Neural cell (in vitro differentiated cells): ENCODE measurements around the gene PABPC1L. TPM values are rescaled to one million over a fixed set of nuclear protein-coding genes. Genes with fewer than 3 reads are reported as not detected.
A peak's percentile ranks its signal among the peaks of the same experiment; 100 is the strongest.

Experiments used
- H2AFZ ChIP-seq: fragments of 200-600, 300-800 bp; sonication (generic), shearing (Covaris generic); 2 replicates; pipeline ENCODE4 v1.6.0; 2014; ENCODE audit warnings: low read depth, mild to moderate bottlenecking, antibody characterized with exemption, low read length, moderate library complexity
- H3F3A ChIP-seq: fragments of 200-600 bp; shearing (Covaris generic); 2 replicates; pipeline ENCODE4 v1.6.1; 2016; ENCODE audit warnings: mild to moderate bottlenecking, moderate library complexity, mixed read lengths, antibody characterized with exemption, low read length; ENCODE audit not compliant: insufficient read depth, poor library complexity, severe bottlenecking
- H3K27ac ChIP-seq: fragments of 200-600, 300-800 bp; sonication (generic), shearing (Covaris generic); 2 replicates; pipeline ENCODE4 v1.5.1; 2014; ENCODE audit warnings: mild to moderate bottlenecking, low read length, moderate library complexity
- H3K27me3 ChIP-seq: fragments of 300-800, 200-600 bp; sonication (generic), shearing (Covaris generic); 2 replicates; pipeline ENCODE4 v1.6.0; 2014; ENCODE audit warnings: mild to moderate bottlenecking, low read depth, low read length, moderate library complexity; ENCODE audit not compliant: insufficient read depth
- H3K36me3 ChIP-seq: fragments of 300-800, 200-600 bp; sonication (generic), shearing (Covaris generic); 2 replicates; pipeline ENCODE4 v1.5.1; 2014; ENCODE audit warnings: mild to moderate bottlenecking, antibody characterized with exemption, low read length, moderate library complexity; ENCODE audit not compliant: insufficient read depth
- H3K4me2 ChIP-seq: fragments of 300-800, 200-600 bp; sonication (generic), shearing (Covaris generic); 2 replicates; pipeline ENCODE4 v1.6.0; 2014; ENCODE audit warnings: mild to moderate bottlenecking, low read length
- H3K4me3 ChIP-seq: fragments of 300-800, 200-600 bp; sonication (generic), shearing (Covaris generic); 2 replicates; pipeline ENCODE4 v1.5.1; 2014; ENCODE audit warnings: mild to moderate bottlenecking, low read length, moderate library complexity
- H3K79me2 ChIP-seq: fragments of 200-600 bp; shearing (Covaris generic); replicated peaks from 2 replicates; pipeline ENCODE4 v1.6.0; 2014; ENCODE audit warnings: mild to moderate bottlenecking, low read length, moderate library complexity; ENCODE audit not compliant: insufficient read depth
- H3K9ac ChIP-seq: fragments of 300-800, 200-600 bp; sonication (generic), shearing (Covaris generic); 2 replicates; pipeline ENCODE4 v1.6.1; 2016; ENCODE audit warnings: mild to moderate bottlenecking, low read length, mixed read lengths
- H3K9me2 ChIP-seq: fragments of 200-600 bp; shearing (Covaris generic); 2 replicates; pipeline ENCODE4 v1.6.1; 2016; ENCODE audit warnings: mild to moderate bottlenecking, low read length, mixed read lengths; ENCODE audit not compliant: insufficient read depth
- H3K9me3 ChIP-seq: fragments of 200-600, 300-800 bp; sonication (generic), shearing (Covaris generic); 2 replicates; pipeline ENCODE4 v1.6.1; 2016; ENCODE audit warnings: mild to moderate bottlenecking, mixed run types, low read length, moderate library complexity, mixed read lengths
- H4K20me1 ChIP-seq: fragments of 200-600 bp; shearing (Covaris generic); 2 replicates; pipeline ENCODE4 v1.6.1; 2016; ENCODE audit warnings: mild to moderate bottlenecking, mixed run types; ENCODE audit not compliant: insufficient read depth
- EP300 ChIP-seq: fragments of 450-650 bp; conservative IDR thresholded peaks from 2 replicates; pipeline ENCODE4 v1.6.1; 2014; ENCODE audit warnings: antibody characterized with exemption, mild to moderate bottlenecking, moderate library complexity; ENCODE audit not compliant: poor library complexity, severe bottlenecking
- EZH2 ChIP-seq: fragments of 200-600, 300-800 bp; shearing (Covaris generic), sonication (generic); IDR thresholded peaks from 2 replicates; pipeline ENCODE4 v1.6.1; 2014; ENCODE audit warnings: antibody characterized with exemption, low read length, borderline replicate concordance, mild to moderate bottlenecking; ENCODE audit not compliant: insufficient read depth, poor library complexity, severe bottlenecking
- MXI1 ChIP-seq: fragments of 450-650 bp; conservative IDR thresholded peaks from 2 replicates; pipeline ENCODE4 v1.6.1; 2014; ENCODE audit warnings: antibody characterized with exemption, mild to moderate bottlenecking; ENCODE audit not compliant: poor library complexity, severe bottlenecking
- POLR2AphosphoS5 ChIP-seq: IDR thresholded peaks from 2 replicates; pipeline ENCODE4 v1.6.1; 2012
- RAD21 ChIP-seq: fragments of 450-650 bp; conservative IDR thresholded peaks from 2 replicates; pipeline ENCODE4 v1.6.1; 2014; ENCODE audit warnings: antibody characterized with exemption, mild to moderate bottlenecking, moderate library complexity
- SMC3 ChIP-seq: fragments of 450-650 bp; conservative IDR thresholded peaks from 2 replicates; pipeline ENCODE4 v1.6.1; 2014; ENCODE audit warnings: antibody characterized with exemption, mild to moderate bottlenecking, moderate library complexity; ENCODE audit not compliant: poor library complexity
- TAF1 ChIP-seq: IDR thresholded peaks from 2 replicates; pipeline ENCODE4 v1.6.1; 2012; ENCODE audit warnings: low read depth
- polyA plus RNA-seq: library from polyadenylated mRNA; depleted of rRNA; stranded (reverse); fragments of >200 nt; gene quantifications from 2 replicates; pipeline ENCODE4 v1.2.3, GENCODE V29; 2014
- TF ChIP-seq, protein P1 (sequence below): IDR thresholded peaks from 2 replicates; pipeline ENCODE4 v1.6.1; 2012; ENCODE audit warnings: borderline replicate concordance
- TF ChIP-seq, protein P2 (sequence below): fragments of 450-650 bp; IDR thresholded peaks from 2 replicates; pipeline ENCODE4 v1.5.1; 2014; ENCODE audit warnings: antibody characterized with exemption, mild to moderate bottlenecking, moderate library complexity; ENCODE audit not compliant: poor library complexity, severe bottlenecking

PABPC1L gene
- polyA plus RNA-seq, 1 donor from 2014 or later, result 3.6 TPM

GRCh38 chr20:44885392-44886265, 24.2 kb upstream of the PABPC1L start, which contains the start of gene YWHAB:
TSS of gene YWHAB (plus strand) at chr20:44885705. CDS start at chr20:44901534, 15,829 bp downstream.
- H3K27me3 ChIP-seq, result no peaks in the 10 kb centered on the region
- H3K27ac ChIP-seq, result peak within 1 kb of the TSS; percentile 88

DNA sequence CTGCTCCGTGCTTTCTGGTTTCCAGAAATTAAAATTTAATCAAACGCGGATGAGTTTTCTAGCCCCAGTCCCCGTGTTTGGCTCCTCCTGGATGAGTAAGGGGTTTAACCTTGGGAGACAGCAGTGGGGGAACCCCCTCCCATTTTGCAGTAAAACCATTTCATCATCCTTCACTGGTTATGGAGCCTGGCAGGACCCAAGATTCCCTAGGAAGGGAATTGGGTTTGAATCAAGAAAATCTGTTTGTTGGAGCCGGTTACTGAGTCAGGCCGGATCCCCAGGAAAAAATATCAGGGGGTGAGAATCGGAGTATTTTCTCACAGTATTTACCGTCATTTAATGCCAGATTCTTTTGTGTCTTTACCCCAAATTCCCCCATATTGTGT, 23.6 kb upstream of the PABPC1L start:
- peak overlapping the region; percentile 35 for H2AFZ ChIP-seq
- H3K4me3 ChIP-seq, result peak overlapping the region; percentile 89
- no peaks in the 10 kb centered on the region for H3K9me2 ChIP-seq
- no peak for TF ChIP-seq MXI1
- TF ChIP-seq, protein P1, sequence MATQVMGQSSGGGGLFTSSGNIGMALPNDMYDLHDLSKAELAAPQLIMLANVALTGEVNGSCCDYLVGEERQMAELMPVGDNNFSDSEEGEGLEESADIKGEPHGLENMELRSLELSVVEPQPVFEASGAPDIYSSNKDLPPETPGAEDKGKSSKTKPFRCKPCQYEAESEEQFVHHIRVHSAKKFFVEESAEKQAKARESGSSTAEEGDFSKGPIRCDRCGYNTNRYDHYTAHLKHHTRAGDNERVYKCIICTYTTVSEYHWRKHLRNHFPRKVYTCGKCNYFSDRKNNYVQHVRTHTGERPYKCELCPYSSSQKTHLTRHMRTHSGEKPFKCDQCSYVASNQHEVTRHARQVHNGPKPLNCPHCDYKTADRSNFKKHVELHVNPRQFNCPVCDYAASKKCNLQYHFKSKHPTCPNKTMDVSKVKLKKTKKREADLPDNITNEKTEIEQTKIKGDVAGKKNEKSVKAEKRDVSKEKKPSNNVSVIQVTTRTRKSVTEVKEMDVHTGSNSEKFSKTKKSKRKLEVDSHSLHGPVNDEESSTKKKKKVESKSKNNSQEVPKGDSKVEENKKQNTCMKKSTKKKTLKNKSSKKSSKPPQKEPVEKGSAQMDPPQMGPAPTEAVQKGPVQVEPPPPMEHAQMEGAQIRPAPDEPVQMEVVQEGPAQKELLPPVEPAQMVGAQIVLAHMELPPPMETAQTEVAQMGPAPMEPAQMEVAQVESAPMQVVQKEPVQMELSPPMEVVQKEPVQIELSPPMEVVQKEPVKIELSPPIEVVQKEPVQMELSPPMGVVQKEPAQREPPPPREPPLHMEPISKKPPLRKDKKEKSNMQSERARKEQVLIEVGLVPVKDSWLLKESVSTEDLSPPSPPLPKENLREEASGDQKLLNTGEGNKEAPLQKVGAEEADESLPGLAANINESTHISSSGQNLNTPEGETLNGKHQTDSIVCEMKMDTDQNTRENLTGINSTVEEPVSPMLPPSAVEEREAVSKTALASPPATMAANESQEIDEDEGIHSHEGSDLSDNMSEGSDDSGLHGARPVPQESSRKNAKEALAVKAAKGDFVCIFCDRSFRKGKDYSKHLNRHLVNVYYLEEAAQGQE, result no peak
- TF ChIP-seq, protein P2, sequence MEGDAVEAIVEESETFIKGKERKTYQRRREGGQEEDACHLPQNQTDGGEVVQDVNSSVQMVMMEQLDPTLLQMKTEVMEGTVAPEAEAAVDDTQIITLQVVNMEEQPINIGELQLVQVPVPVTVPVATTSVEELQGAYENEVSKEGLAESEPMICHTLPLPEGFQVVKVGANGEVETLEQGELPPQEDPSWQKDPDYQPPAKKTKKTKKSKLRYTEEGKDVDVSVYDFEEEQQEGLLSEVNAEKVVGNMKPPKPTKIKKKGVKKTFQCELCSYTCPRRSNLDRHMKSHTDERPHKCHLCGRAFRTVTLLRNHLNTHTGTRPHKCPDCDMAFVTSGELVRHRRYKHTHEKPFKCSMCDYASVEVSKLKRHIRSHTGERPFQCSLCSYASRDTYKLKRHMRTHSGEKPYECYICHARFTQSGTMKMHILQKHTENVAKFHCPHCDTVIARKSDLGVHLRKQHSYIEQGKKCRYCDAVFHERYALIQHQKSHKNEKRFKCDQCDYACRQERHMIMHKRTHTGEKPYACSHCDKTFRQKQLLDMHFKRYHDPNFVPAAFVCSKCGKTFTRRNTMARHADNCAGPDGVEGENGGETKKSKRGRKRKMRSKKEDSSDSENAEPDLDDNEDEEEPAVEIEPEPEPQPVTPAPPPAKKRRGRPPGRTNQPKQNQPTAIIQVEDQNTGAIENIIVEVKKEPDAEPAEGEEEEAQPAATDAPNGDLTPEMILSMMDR, result no peak
- TF ChIP-seq SMC3, result no peak
- TF ChIP-seq EP300, result no peak
- no peak for TF ChIP-seq RAD21
- no peak for TF ChIP-seq EZH2
- peak overlapping the region; percentile 88 for H3K27ac ChIP-seq
- H4K20me1 ChIP-seq, result peaks cover 11% of the 10 kb centered on the region
- no peaks in the 10 kb centered on the region for H3K27me3 ChIP-seq
- H3K79me2 ChIP-seq, result peaks cover 54% of the 10 kb centered on the region
- peaks cover 5% of the 10 kb centered on the region for H3F3A ChIP-seq
- H3K9me3 ChIP-seq, result no peaks in the 10 kb centered on the region
- peak overlapping the region; percentile 92 for H3K9ac ChIP-seq
- peaks cover 3% of the 10 kb centered on the region for H3K36me3 ChIP-seq
- peak overlapping the region; percentile 63 for H3K4me2 ChIP-seq

More at GRCh38 chr20:44885392-44886265, 24.2 kb upstream of the PABPC1L start, which contains the start of gene YWHAB:
- H3K4me3 ChIP-seq, result peak within 1 kb of the TSS; percentile 89
- H4K20me1 ChIP-seq, result peaks cover 11% of the 10 kb centered on the region
- peak within 1 kb of the TSS; percentile 73 for H3K4me2 ChIP-seq
- H3K9ac ChIP-seq, result peak within 1 kb of the TSS; percentile 92
- peaks cover 5% of the 10 kb centered on the region for H3F3A ChIP-seq
- TF ChIP-seq, protein P1, result no peak
- TF ChIP-seq, protein P2, result no peak
- TF ChIP-seq EP300, result no peak
- peak; percentile 95 for TF ChIP-seq POLR2AphosphoS5
- TF ChIP-seq TAF1, result peak; percentile 39
- no peaks in the 10 kb centered on the region for H3K9me2 ChIP-seq
- peaks cover 3% of the 10 kb centered on the region for H3K36me3 ChIP-seq
- peak within 1 kb of the TSS; percentile 92 for H2AFZ ChIP-seq
- H3K9me3 ChIP-seq, result no peaks in the 10 kb centered on the region
- H3K79me2 ChIP-seq, result peaks cover 49% of the 10 kb centered on the region
